Memory B cell (primary cell): ENCODE data around the gene NLRP5.
"Not testable (repeated sequence)": the region's sequence is repeated elsewhere in the genome, so short reads cannot be mapped to it uniquely, and the experiment has no call there.

ENCODE experiments used
- ATAC-seq: fragments of 150-1000 bp; cut with Tn5 transposase; 2 replicates; pipeline ENCODE4 v1.10.0; 2021; ENCODE audit warnings: low read depth, mild to moderate bottlenecking, moderate library complexity
- DNase-seq, 2 donors: peaks; one replicate each; pipeline ENCODE4 v3.0.0; 2022; ENCODE audit warnings: low spot score in 2 of 2
- H3K27ac Mint-ChIP-seq: one replicate; pipeline ENCODE4 v1.8.0; 2022; ENCODE audit warnings: mild to moderate bottlenecking, moderate library complexity, mixed read lengths
- H3K27me3 Mint-ChIP-seq: one replicate; pipeline ENCODE4 v1.8.0; 2022; ENCODE audit warnings: mixed read lengths
- H3K36me3 Mint-ChIP-seq: one replicate; pipeline ENCODE4 v1.8.0; 2022; ENCODE audit warnings: mild to moderate bottlenecking, mixed read lengths
- H3K4me1 Mint-ChIP-seq: one replicate; pipeline ENCODE4 v1.8.0; 2022; ENCODE audit warnings: mixed read lengths
- H3K4me3 Mint-ChIP-seq: one replicate; pipeline ENCODE4 v1.8.0; 2022; ENCODE audit warnings: mild to moderate bottlenecking, moderate library complexity, mixed read lengths
- H3K9me3 Mint-ChIP-seq: one replicate; pipeline ENCODE4 v1.8.0; 2022; ENCODE audit warnings: mixed read lengths

The NLRP5 gene

GRCh38 chr19:56098237-56098636, 111.7 kb downstream of the NLRP5 start:
- not testable (repeated sequence) for H3K9me3 Mint-ChIP-seq, H3K4me3 Mint-ChIP-seq, ATAC-seq, H3K4me1 Mint-ChIP-seq, DNase-seq, H3K27me3 Mint-ChIP-seq, H3K27ac Mint-ChIP-seq
- H3K36me3 Mint-ChIP-seq, result peaks cover 22% of the 10 kb centered on the region

- no peaks in the 10 kb centered on the region for H3K27me3 Mint-ChIP-seq
- no peak overlapping the region for H3K27ac Mint-ChIP-seq
- peaks cover 2% of the 10 kb centered on the region for H3K4me1 Mint-ChIP-seq
- no peak overlapping the region for H3K4me3 Mint-ChIP-seq
- peaks cover 17% of the 10 kb centered on the region for H3K36me3 Mint-ChIP-seq
- no peaks in the 10 kb centered on the region for H3K9me3 Mint-ChIP-seq
- ATAC-seq (no peak), DNase-seq (no peak)
Observed at GRCh38 chr19:56098731-56099568, 112.4 kb downstream of the NLRP5 start.

GRCh38 chr19:56099638-56100539, 113.3 kb downstream of the NLRP5 start:
- Mint-ChIP-seq H3K4me3 (no peak overlapping the region), H3K27me3 (no peaks in the 10 kb centered on the region), H3K4me1 (peaks cover 5% of the 10 kb centered on the region), H3K9me3 (no peaks in the 10 kb centered on the region), H3K36me3 (peaks cover 14% of the 10 kb centered on the region), H3K27ac (no peak overlapping the region)
- ATAC-seq (no peak), DNase-seq (no peak)

DNA sequence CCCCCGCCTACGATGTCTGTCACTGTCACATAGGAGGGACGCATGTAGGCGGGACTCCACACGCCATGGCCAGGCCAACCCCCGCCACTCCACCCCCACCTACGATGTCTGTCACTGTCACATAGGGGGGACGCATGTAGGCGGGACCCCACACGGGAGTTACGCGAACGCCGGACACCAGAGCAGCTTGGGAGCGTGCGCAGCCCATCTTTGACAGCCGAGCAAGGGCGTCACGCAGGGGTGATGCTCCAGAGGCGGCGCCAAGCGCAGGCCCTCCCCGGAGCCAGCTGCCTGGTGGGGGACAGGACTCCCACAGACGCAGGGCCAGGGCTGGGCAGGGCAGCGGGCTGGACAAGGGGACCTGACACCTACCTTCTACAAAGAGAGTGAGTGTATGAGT, 114.5 kb downstream of the NLRP5 start:
- Mint-ChIP-seq H3K36me3 (peaks cover 13% of the 10 kb centered on the region), H3K27ac (peak overlapping the region; percentile 78), H3K4me3 (no peak overlapping the region), H3K27me3 (no peaks in the 10 kb centered on the region), H3K9me3 (no peaks in the 10 kb centered on the region), H3K4me1 (peaks cover 11% of the 10 kb centered on the region)
- ATAC-seq (no peak), DNase-seq (no peak)

DNA sequence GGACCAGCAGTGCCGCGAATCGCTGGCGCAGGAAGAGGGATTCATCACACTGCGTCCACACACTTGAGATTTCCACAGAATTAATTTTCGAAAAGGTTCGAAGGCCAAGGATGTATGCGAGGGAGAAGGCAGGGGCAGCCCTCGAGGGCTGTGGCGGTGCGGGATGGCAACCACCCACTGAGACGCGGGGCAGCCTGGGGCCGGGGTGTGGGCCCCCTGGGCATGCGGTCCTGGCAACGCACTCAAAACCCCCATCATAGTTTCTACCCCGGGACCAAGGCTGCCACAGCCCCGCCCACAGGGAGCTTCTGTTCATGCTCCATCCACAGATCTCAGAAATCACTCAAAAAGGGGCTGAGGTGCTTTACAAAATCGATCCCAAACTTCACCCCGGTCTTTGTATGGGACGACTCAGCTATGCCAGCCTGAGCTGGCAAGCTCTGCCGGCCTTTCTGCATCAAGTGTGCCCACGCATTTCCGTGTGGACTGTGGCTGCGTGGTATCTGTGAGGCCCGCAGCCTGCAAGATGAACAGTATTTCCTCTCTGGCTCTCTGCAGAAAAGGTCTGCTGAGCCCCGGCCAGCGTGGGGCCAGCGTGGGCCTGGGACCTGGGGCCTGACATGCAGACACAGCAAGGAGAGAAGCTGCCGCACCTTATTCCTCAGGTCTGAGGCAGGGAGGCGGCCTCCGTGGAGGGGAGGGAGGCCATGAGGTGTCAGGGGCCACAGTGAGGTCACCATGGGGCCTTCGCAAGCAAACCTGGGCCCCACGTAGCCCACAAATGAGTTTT, 115.4 kb downstream of the NLRP5 start:
- ATAC-seq (no peak), DNase-seq (no peak)
- Mint-ChIP-seq H3K4me1 (peaks cover 17% of the 10 kb centered on the region), H3K36me3 (peaks cover 14% of the 10 kb centered on the region), H3K4me3 (no peak overlapping the region), H3K27ac (peak overlapping the region; percentile 78), H3K27me3 (no peaks in the 10 kb centered on the region), H3K9me3 (no peaks in the 10 kb centered on the region)

DNA sequence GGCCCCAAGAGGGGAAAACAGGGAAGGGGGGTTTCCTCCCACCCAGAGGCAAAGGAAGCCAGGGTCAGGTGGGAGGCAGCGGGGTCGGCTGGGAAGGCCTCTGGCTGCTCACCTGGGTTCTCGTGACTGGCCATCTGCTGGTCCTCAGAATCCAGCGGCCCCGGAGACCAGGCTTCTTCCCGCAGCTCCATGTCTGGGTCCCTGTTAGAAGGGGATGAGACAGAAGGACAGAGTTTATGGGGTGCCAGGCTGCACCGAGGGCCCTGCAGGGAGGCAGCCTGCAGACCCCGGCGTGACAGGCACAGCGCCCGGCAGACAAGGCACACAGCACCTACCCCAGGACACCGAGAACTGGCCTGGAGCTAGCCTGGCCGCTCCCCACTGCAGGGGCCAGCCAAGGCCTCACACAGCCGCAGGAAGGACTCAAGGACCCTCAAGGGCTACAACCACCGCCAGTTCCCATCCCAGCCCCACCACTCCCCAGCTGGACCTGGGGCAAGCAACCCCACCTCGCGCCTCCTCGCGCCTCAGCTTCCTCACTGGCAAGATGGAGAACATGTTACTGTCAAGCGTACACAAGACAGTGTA, 116.5 kb downstream of the NLRP5 start:
- Mint-ChIP-seq H3K9me3 (no peaks in the 10 kb centered on the region), H3K36me3 (peaks cover 17% of the 10 kb centered on the region), H3K27ac (no peak overlapping the region), H3K27me3 (no peaks in the 10 kb centered on the region), H3K4me3 (no peak overlapping the region), H3K4me1 (peaks cover 22% of the 10 kb centered on the region)
- ATAC-seq (no peak), DNase-seq (no peak)

GRCh38 chr19:56104423-56104822, 117.8 kb downstream of the NLRP5 start:
- H3K27ac Mint-ChIP-seq, result peak overlapping the region; percentile 45

GRCh38 chr19:56105090-56105701, 118.6 kb downstream of the NLRP5 start:
- Mint-ChIP-seq H3K9me3 (no peaks in the 10 kb centered on the region), H3K36me3 (peaks cover 17% of the 10 kb centered on the region), H3K4me1 (peaks cover 29% of the 10 kb centered on the region), H3K27me3 (no peaks in the 10 kb centered on the region), H3K4me3 (peak overlapping the region; percentile 18), H3K27ac (peak overlapping the region; percentile 93)
- DNase-seq, result peak; percentile 54 to 58
- peak; percentile 84 for ATAC-seq

More at GRCh38 chr19:56104423-56104822, 117.8 kb downstream of the NLRP5 start:
- Mint-ChIP-seq H3K4me3 (no peak overlapping the region), H3K4me1 (peaks cover 29% of the 10 kb centered on the region), H3K36me3 (peaks cover 17% of the 10 kb centered on the region), H3K9me3 (no peaks in the 10 kb centered on the region), H3K27me3 (no peaks in the 10 kb centered on the region)
- ATAC-seq, result no peak
- no peak for DNase-seq

- not testable (repeated sequence) for H3K9me3 Mint-ChIP-seq, DNase-seq, ATAC-seq, H3K27me3 Mint-ChIP-seq
- Mint-ChIP-seq H3K36me3 (peaks cover 16% of the 10 kb centered on the region), H3K4me3 (peak overlapping the region; percentile 79), H3K27ac (peak overlapping the region; percentile 93), H3K4me1 (peaks cover 36% of the 10 kb centered on the region)
Observed at GRCh38 chr19:56105831-56106396, 119.3 kb downstream of the NLRP5 start.

DNA sequence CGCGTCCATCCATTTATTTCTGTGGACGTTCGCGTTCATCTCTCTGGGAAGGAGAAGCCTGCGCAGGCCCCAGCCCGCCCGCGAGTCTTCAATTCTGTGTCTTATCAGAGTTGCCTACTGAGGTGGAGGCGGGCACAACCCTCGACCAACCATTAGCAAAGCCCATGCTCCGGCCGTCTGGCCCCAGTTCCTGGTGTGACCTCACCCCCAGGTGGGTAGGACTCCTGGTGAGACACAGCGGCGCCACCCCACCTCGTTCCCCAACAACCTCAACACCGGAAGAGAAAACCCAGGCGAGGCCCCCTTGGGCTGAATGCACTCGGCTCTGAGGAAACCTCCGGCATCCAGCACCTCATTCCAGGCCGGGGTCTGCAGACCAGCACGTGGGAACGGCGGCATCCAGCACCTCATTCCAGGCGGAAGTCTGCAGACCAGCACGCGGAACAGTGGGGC, 119.8 kb downstream of the NLRP5 start:
- peak overlapping the region; percentile 93 for H3K27ac Mint-ChIP-seq
- H3K36me3 Mint-ChIP-seq, result peaks cover 13% of the 10 kb centered on the region
- H3K4me1 Mint-ChIP-seq, result peaks cover 38% of the 10 kb centered on the region
- H3K27me3 Mint-ChIP-seq, result no peaks in the 10 kb centered on the region
- peak overlapping the region; percentile 79 for H3K4me3 Mint-ChIP-seq
- no peak for DNase-seq
- no peaks in the 10 kb centered on the region for H3K9me3 Mint-ChIP-seq
- ATAC-seq, result no peak

DNA sequence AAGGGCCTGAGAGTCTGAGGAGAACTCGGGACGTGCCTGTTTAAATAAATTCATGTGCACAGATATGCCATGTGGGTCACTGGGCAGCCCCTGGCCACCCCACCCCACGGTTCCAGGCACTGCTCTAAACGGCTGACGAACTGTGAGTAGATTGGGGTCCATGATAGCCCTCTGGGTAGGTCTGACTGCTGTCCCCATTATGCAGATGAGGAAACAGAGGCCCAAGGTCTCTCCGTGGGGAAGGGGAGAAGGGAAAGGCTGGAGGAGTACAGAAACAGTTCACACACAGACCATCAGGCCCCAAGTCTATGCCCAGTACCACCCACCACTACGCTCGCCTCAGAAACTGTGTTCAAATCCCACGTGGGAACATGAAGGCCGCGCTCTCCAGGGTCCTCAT, 120.4 kb downstream of the NLRP5 start:
- DNase-seq (no peak), ATAC-seq (no peak)
- H3K4me3 Mint-ChIP-seq, result peak overlapping the region; percentile 37
- H3K9me3 Mint-ChIP-seq, result no peaks in the 10 kb centered on the region
- peaks cover 41% of the 10 kb centered on the region for H3K4me1 Mint-ChIP-seq
- peak overlapping the region; percentile 93 for H3K27ac Mint-ChIP-seq
- no peaks in the 10 kb centered on the region for H3K27me3 Mint-ChIP-seq
- H3K36me3 Mint-ChIP-seq, result peaks cover 10% of the 10 kb centered on the region

DNA sequence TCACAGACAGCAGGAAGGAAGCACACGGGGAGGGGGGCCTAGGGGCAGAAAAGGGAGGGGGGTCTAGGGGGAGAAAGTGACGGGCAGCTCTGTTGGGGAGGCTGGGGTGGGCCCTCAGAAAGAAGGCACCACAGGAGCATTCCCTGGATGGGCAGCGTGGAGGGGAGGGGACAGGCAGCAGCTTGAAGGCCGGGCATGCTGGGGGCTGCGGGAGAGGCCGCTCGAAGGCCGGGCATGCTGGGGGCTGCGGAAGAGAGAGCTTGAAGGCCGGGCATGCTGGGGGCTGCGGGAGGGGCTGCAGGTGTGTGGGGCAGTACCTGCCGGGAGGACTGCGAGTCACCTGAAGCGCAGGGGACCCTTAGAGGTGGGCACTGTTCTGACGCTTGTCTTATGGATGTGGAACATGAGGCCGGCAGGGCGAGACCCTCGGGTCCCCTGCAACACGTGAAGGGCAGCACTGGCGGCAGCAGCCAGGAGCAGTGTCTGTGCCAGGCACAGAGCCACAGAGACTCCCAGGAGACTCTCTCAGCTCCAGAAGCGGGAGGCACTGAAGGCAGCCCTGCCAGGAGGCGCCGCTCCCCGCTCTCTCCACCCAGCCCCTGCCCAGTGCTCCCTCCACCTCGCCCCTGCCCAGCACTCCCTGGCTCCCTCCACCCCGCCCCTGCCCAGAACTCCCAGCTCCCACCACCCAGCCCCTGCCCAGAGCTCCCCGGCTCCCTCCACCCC, 121.2 kb downstream of the NLRP5 start:
- H3K4me3 Mint-ChIP-seq, result no peak overlapping the region
- no peaks in the 10 kb centered on the region for H3K9me3 Mint-ChIP-seq
- H3K27ac Mint-ChIP-seq, result peak overlapping the region; percentile 93
- H3K4me1 Mint-ChIP-seq, result peaks cover 48% of the 10 kb centered on the region
- ATAC-seq, result no peak
- DNase-seq, result no peak
- H3K36me3 Mint-ChIP-seq, result peaks cover 8% of the 10 kb centered on the region
- H3K27me3 Mint-ChIP-seq, result no peaks in the 10 kb centered on the region
